K562 (cell line): ENCODE data around the gene ZNF839. TPM values are rescaled to one million over a fixed set of nuclear protein-coding genes. Genes with fewer than 3 reads are reported as not detected.

Experiments
- BCL6 ChIP-seq: fragments of 250-450 bp; sonication (Bioruptor Pico); IDR thresholded peaks from 2 replicates; pipeline ENCODE4 v1.4.0; 2020
- BCOR ChIP-seq: fragments of 450-650 bp; IDR thresholded peaks from 2 replicates; pipeline ENCODE4 v1.6.1; 2016
- BRCA1 ChIP-seq, 2 experiments: fragments of 450-650 bp in 1 of 2; sonication (generic) in 1 of 2; formaldehyde crosslinking in 1 of 2; IDR thresholded peaks; 2 replicates each; pipeline versions ENCODE4 v1.5.0 to v1.6.1; 2017 to 2020; ENCODE audit warnings: mild to moderate bottlenecking in 1 of 2, missing genetic modification reagents in 1 of 2
- CBX1 ChIP-seq: sonication (generic); IDR thresholded peaks from 2 replicates; pipeline ENCODE4 v1.6.1; 2016; ENCODE audit warnings: antibody characterized with exemption, low read depth, mild to moderate bottlenecking
- CBX8 ChIP-seq: fragments of 200-600 bp; sonication (generic); IDR thresholded peaks from 2 replicates; pipeline ENCODE4 v1.6.1; 2012; ENCODE audit warnings: borderline replicate concordance, mixed run types, low read depth, mild to moderate bottlenecking, moderate library complexity, mixed read lengths, low read length, control low read depth, inconsistent platforms; ENCODE audit not compliant: poor library complexity, severe bottlenecking; ENCODE audit errors: extremely low read depth
- CEBPB ChIP-seq: fragments of 450-650 bp; IDR thresholded peaks from 2 replicates; pipeline ENCODE4 v1.6.1; 2016; ENCODE audit warnings: missing genetic modification characterization, missing compliant biosample characterization
- CHD1 ChIP-seq: fragments of 200-600 bp; sonication (generic); IDR thresholded peaks from one replicate; pipeline ENCODE4 v1.6.1; 2012; ENCODE audit warnings: mild to moderate bottlenecking, moderate library complexity, low read length, inconsistent platforms
- GTF2F1 ChIP-seq: IDR thresholded peaks from 2 replicates; pipeline ENCODE4 v1.6.1; 2011; ENCODE audit warnings: low read depth, low read length, improper control_type of control experiment
- KDM1A ChIP-seq, 2 experiments: fragments of 450-650 bp; IDR thresholded peaks; 2 replicates each; pipeline ENCODE4 v1.6.1; 2016; ENCODE audit warnings: mild to moderate bottlenecking in 2 of 2
- MEF2D ChIP-seq: conservative IDR thresholded peaks from 2 replicates; pipeline ENCODE4 v1.6.1; 2016; ENCODE audit warnings: low read depth, missing genetic modification characterization, missing compliant biosample characterization
- MTF1 ChIP-seq: fragments of 250-450 bp; sonication (Bioruptor Pico); IDR thresholded peaks from 2 replicates; pipeline ENCODE4 v1.9.0; 2021; ENCODE audit warnings: moderate library complexity, mild to moderate bottlenecking, inconsistent platforms, borderline replicate concordance
- NR3C1 ChIP-seq: sonication (generic); formaldehyde crosslinking; IDR thresholded peaks from 2 replicates; pipeline ENCODE4 v1.8.1; 2022; ENCODE audit warnings: missing genetic modification reagents
- NR4A1 ChIP-seq, 2 experiments: fragments of 250-450 bp in 1 of 2; fragments of 450-650 bp in 1 of 2; sonication (Bioruptor Pico) in 1 of 2; IDR thresholded peaks; 2 replicates each; pipeline versions ENCODE4 v1.4.0 to v1.6.1; 2016 to 2020; ENCODE audit warnings: mild to moderate bottlenecking in 2 of 2, missing compliant biosample characterization in 1 of 2, missing genetic modification characterization in 1 of 2, moderate library complexity in 1 of 2
- PML ChIP-seq: IDR thresholded peaks from 2 replicates; pipeline ENCODE4 v1.6.1; 2012; ENCODE audit warnings: low read length, inconsistent platforms
- POLR2AphosphoS5 ChIP-seq: IDR thresholded peaks from 2 replicates; pipeline ENCODE4 v1.6.1; 2011; ENCODE audit warnings: mild to moderate bottlenecking, low read depth, low read length, moderate library complexity; ENCODE audit not compliant: control insufficient read depth, insufficient read depth
- PTBP1 ChIP-seq: fragments of 200-400 bp; formaldehyde crosslinking; IDR thresholded peaks from 2 replicates; pipeline ENCODE4 v1.6.1; 2017; ENCODE audit warnings: low read depth, low read length
- PURB ChIP-seq: sonication (generic); formaldehyde crosslinking; IDR thresholded peaks from 2 replicates; pipeline ENCODE4 v1.9.0; 2021; ENCODE audit warnings: low read depth, mild to moderate bottlenecking, missing genetic modification reagents
- SMARCA4 ChIP-seq: fragments of 450-650 bp; IDR thresholded peaks from 2 replicates; pipeline ENCODE4 v1.6.1; 2016
- TAL1 ChIP-seq: fragments of 450-650 bp; IDR thresholded peaks from 2 replicates; pipeline ENCODE4 v1.6.1; 2016; ENCODE audit warnings: mild to moderate bottlenecking
- TARDBP ChIP-seq: fragments of 450-650 bp; IDR thresholded peaks from 2 replicates; pipeline ENCODE4 v1.6.1; 2016
- TFAM ChIP-seq: fragments of 250-450 bp; sonication (Bioruptor Pico); conservative IDR thresholded peaks from 2 replicates; pipeline ENCODE4 v1.5.0; 2021; ENCODE audit warnings: mild to moderate bottlenecking, moderate library complexity
- ZC3H4 ChIP-seq: sonication (generic); formaldehyde crosslinking; IDR thresholded peaks from 2 replicates; pipeline ENCODE4 v1.9.0; 2021; ENCODE audit warnings: missing genetic modification reagents, borderline replicate concordance
- ZFX ChIP-seq: sonication (generic); formaldehyde crosslinking; IDR thresholded peaks from 2 replicates; pipeline ENCODE4 v1.8.0; 2022; ENCODE audit warnings: mild to moderate bottlenecking, missing genetic modification reagents, moderate library complexity
- ZKSCAN3 ChIP-seq: fragments of 250-450 bp; sonication (Bioruptor Pico); IDR thresholded peaks from 2 replicates; pipeline ENCODE4 v1.4.0; 2020
- ZNF175 ChIP-seq: fragments of 200-800 bp; sonication (Bioruptor generic); IDR thresholded peaks from 2 replicates; pipeline ENCODE4 v1.6.1; 2016; ENCODE audit warnings: low read depth, mild to moderate bottlenecking, missing genetic modification characterization, missing compliant biosample characterization
- ZNF24 ChIP-seq: fragments of 450-650 bp; IDR thresholded peaks from 2 replicates; pipeline ENCODE4 v1.6.1; 2016
- ZNF589 ChIP-seq: fragments of 200-800 bp; sonication (Bioruptor generic); IDR thresholded peaks from 2 replicates; pipeline ENCODE4 v1.6.1; 2016; ENCODE audit warnings: low read depth, missing genetic modification characterization, missing compliant biosample characterization
- polyA plus RNA-seq, 8 experiments: library from polyadenylated mRNA; depleted of rRNA in 4 of 8; stranded (reverse) in 5 of 8; unstranded in 3 of 8; fragments of >200 nt; fragmentation: Nextera tagmentation in 2 of 8; fragmentation: Illumina TruSeq in 1 of 8; extraction: Ambion mirVana in 2 of 8; extraction: Trizol in 1 of 8; gene quantifications; 2 replicates each; pipeline versions ENCODE4 v1.2.1 to v1.2.3, GENCODE V29; 2011 to 2014; ENCODE audit warnings: inconsistent platforms in 1 of 8, missing spikeins in 1 of 8
- total RNA-seq, 7 experiments: library from RNA; depleted of rRNA in 6 of 7; stranded (reverse); fragments of >200 nt in 6 of 7; fragmentation: Illumina TruSeq in 2 of 7; extraction: Trizol in 2 of 7; gene quantifications; 2 replicates each; pipeline versions ENCODE4 v1.2.1 to v1.2.3, GENCODE V29; 2011 to 2021; ENCODE audit warnings: low replicate concordance in 1 of 7
- TF ChIP-seq, protein P1 (sequence below): sonication (generic); formaldehyde crosslinking; IDR thresholded peaks from 2 replicates; pipeline ENCODE4 v1.8.1; 2023; ENCODE audit warnings: mild to moderate bottlenecking, missing genetic modification reagents
- TF ChIP-seq, protein P2 (sequence below): sonication (generic); formaldehyde crosslinking; IDR thresholded peaks from 2 replicates; pipeline ENCODE4 v1.8.0; 2022; ENCODE audit warnings: missing genetic modification reagents, mild to moderate bottlenecking, borderline replicate concordance

The ZNF839 gene
- total and polyA plus RNA-seq, 9 of the 15 experiments (the other 6 are each of a cell fraction or from before 2014, with no cell fraction given), result 0.42 to 8.4 (median 5.7) TPM

DNA sequence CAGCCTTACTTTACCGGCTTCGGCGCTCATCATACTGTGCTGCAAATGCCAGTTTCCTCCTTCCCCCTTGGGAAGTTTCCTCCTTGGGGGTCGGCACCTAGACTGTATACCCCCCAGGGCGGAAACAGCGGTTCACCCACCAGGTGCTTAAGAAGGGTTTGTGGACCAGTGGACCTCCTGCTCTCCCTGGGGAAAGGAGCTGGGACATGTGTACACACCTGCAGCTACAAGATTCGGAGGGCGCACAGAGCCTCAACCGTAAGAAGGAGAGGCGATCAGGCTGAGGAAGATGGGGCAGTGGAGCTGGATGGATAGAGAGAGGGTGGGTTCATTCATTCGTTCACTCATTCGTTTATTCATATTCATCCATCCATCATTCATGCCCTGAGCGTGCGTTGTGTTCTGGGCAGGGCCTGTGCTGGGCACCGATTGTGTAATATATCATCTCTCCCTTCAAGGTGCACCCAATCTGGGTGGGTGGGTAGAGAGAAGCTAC is 717 bp upstream of the ZNF839 start (continued):
- TF ChIP-seq CHD1 (no peak), TFAM (CRISPR knock-in tag) (no peak), ZFX (CRISPR knock-in tag) (no peak), ZNF175 (CRISPR knock-in tag) (no peak), TARDBP (no peak), BRCA1 (IDR thresholded peaks at IDR 0.05) (no peak), BRCA1 (CRISPR knock-in tag; IDR thresholded peaks at IDR 0.05) (0 out of 2 replicates have a peak, but pooled peaks have one; percentile 53), BCOR (no peak), PURB (no peak), MEF2D (no peak), PTBP1 (no peak), MTF1 (no peak), KDM1A (IDR thresholded peaks at IDR 0.05) (no peak), CEBPB (peak; percentile 60), CBX1 (no peak), GTF2F1 (no peak), PML (no peak), ZC3H4 (0 out of 2 replicates have a peak, but pooled peaks have one; percentile 62), BCL6 (CRISPR knock-in tag) (no peak), CBX8 (no peak), ZKSCAN3 (CRISPR knock-in tag) (no peak), ZNF24 (peak; percentile 79; the same call in 1 of the 2 replicates), NR3C1 (CRISPR knock-in tag) (no peak), ZNF589 (CRISPR knock-in tag) (no peak), POLR2AphosphoS5 (no peak), NR4A1 (CRISPR knock-in tag; IDR thresholded peaks at IDR 0.05) (no peak), NR4A1 (tag; IDR thresholded peaks at IDR 0.05) (no peak), SMARCA4 (no peak), TAL1 (no peak)
- TF ChIP-seq, protein P1, sequence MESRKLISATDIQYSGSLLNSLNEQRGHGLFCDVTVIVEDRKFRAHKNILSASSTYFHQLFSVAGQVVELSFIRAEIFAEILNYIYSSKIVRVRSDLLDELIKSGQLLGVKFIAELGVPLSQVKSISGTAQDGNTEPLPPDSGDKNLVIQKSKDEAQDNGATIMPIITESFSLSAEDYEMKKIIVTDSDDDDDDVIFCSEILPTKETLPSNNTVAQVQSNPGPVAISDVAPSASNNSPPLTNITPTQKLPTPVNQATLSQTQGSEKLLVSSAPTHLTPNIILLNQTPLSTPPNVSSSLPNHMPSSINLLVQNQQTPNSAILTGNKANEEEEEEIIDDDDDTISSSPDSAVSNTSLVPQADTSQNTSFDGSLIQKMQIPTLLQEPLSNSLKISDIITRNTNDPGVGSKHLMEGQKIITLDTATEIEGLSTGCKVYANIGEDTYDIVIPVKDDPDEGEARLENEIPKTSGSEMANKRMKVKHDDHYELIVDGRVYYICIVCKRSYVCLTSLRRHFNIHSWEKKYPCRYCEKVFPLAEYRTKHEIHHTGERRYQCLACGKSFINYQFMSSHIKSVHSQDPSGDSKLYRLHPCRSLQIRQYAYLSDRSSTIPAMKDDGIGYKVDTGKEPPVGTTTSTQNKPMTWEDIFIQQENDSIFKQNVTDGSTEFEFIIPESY, result no peak
- TF ChIP-seq, protein P2, sequence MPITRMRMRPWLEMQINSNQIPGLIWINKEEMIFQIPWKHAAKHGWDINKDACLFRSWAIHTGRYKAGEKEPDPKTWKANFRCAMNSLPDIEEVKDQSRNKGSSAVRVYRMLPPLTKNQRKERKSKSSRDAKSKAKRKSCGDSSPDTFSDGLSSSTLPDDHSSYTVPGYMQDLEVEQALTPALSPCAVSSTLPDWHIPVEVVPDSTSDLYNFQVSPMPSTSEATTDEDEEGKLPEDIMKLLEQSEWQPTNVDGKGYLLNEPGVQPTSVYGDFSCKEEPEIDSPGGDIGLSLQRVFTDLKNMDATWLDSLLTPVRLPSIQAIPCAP (CRISPR knock-in tag), result no peak
